Activated CD4-positive, CD25-positive, alpha-beta regulatory T cell treated with anti-CD3 and anti-CD28 coated beads, Interleukin-2, amount 50 U/mL, for 24 hours (primary cell): ENCODE results near the gene ARHGAP23.
"Not testable (repeated sequence)": the region's sequence is repeated elsewhere in the genome, so short reads cannot be mapped to it uniquely, and the experiment has no call there.

Source experiments
- ATAC-seq, 2 donors: fragments of 150-1000 bp; cut with Tn5 transposase; one replicate each; pipeline ENCODE4 v1.10.0; 2021; ENCODE audit warnings: mild to moderate bottlenecking in 1 of 2, moderate library complexity in 1 of 2

Gene ARHGAP23

GRCh38 chr17:38531761-38532160 lies 103.5 kb downstream of the ARHGAP23 start:
- ATAC-seq = not testable (repeated sequence)

GRCh38 chr17:38532451-38532850 lies 104.2 kb downstream of the ARHGAP23 start:
- ATAC-seq = no peak

- ATAC-seq = no peak
Observed at GRCh38 chr17:38533241-38533640, 105.0 kb downstream of the ARHGAP23 start.

DNA sequence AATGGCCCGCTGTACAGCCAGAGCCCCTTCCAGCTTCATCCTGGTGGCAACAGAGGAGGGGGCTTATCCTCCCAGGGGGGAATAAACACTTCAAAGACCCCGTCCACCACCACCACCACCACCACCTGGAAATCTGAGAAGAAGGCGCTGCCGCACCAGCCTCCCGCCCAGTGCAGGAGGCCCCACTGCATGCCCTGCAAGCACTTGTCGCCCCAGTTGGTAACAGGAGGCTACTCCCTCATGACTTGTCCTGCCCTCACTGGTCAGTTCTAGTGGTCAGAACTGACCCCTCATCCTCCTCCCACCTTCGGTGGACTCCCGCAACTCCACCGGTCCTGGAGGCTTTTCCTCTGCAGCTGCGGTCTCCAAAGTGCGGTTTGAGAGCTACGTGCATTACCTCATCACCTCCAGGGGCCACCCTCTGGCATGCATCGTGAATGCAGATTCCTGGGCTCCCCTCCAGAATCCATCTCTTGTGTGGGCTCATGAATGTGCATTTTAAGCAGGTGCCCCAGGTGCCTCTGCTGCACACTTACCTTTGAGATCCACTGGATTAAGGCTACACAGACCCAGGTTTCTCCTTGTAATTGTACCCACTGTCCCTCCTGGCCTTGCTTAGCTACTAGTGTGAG lies 105.7 kb downstream of the ARHGAP23 start:
- ATAC-seq = no peak

DNA sequence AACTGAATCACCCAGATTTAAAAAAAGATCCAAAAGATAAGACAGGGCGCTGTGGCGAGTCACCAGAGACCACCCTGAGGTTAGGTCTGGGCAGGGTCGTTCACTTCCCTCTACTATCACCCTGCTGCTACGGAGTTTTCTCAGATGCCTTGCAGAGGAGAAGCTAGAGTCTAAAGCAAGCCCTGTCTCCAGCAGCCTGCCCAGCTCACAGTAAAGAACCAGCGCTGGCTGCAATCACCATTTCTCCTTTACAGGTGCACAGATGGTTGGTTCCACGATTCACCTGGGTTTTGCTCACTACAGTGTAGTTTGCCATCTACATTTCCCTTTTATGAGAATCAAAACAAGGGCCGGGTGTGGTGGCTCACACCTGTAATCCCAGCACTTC lies 106.2 kb downstream of the ARHGAP23 start:
- ATAC-seq = no peak

- no peak for ATAC-seq
Observed at GRCh38 chr17:38535886-38536285, 107.6 kb downstream of the ARHGAP23 start.

GRCh38 chr17:38536661-38537060 lies 108.4 kb downstream of the ARHGAP23 start:
- no peak for ATAC-seq

- no peak for ATAC-seq
Observed at GRCh38 chr17:38538906-38539305, 110.6 kb downstream of the ARHGAP23 start.

DNA sequence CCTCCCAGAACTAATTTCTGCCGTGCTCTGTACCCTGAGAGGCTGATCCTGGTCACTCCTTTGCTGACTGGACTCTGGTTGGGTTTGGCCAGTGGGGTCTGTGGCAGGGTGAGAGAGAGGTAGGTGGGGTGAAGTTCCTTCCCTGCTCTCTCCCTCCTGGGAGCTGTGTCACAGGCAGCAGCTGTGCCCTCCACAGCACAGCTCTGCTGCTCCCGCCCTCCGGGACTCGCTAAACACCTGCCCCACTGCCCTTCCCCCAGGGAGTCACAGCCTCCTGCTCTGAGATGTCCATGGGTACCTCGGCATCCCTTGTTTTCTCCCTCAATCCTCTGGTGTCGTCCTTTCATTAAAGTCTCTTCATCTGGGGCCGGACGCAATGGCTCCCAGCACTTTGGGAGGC lies 111.1 kb downstream of the ARHGAP23 start:
- no peak for ATAC-seq

DNA sequence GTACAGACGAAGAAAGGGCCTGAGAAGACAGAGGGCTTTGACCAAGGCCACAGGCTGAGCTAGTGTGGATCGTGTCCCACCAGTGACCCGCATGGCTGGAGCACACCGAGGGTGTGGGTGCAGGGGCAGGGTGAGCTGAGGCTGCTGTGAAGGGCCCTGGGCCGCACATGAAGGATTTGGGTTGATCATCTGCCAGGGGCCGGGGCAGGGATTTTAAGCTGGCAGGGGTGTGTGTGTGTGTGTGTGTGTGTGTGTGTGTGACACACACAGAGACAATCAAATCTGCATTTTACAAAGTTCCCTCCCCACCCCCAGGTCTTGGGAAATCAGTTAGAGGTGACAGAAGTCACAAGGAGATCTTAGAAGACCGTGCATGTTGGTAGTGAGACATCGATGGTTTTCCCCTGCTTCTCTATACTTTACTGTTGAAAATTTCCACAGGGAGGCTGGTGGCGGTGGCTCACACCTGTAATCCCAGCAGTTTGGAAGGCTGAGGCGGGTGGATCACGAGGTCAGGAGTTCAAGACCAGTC lies 112.3 kb downstream of the ARHGAP23 start:
- no peak for ATAC-seq

- no peak for ATAC-seq
Observed at GRCh38 chr17:38541281-38541680, 113.0 kb downstream of the ARHGAP23 start.

GRCh38 chr17:38542286-38542685 lies 114.0 kb downstream of the ARHGAP23 start:
- no peak for ATAC-seq

GRCh38 chr17:38543403-38544174 lies 115.3 kb downstream of the ARHGAP23 start:
- ATAC-seq = no peak

DNA sequence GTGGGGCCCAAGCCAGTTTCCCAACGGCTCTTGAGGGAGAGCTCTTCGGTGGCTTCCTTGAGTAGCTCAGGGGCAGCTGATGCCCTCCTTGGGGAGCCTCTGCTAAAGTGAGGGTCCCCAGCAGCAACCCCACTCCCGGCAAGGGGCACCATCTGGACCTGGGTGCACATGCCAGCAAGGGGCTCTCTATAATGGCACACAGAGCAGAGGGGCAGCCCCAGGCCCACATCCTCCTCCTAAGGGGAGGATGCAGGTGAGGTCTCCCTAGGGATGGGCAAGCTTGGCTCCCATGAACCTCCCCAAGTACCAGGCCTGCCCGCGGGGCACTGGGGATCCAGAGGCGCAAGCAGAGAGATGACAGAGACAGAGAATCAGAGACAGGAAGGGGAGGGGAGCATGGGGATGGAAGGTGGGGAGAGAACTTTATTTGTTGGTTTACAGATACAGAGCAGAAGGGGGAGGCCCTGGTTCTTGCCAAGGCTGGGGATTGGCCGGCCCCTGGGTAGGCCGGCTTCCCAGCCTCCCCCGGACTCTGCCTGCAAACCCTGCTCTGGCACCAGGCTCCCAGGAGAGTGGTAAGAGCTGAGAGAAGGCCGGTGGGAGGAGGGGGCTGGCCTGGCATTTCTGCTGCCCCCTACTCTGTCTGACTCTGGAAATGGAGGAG lies 116.0 kb downstream of the ARHGAP23 start:
- ATAC-seq = no peak

DNA sequence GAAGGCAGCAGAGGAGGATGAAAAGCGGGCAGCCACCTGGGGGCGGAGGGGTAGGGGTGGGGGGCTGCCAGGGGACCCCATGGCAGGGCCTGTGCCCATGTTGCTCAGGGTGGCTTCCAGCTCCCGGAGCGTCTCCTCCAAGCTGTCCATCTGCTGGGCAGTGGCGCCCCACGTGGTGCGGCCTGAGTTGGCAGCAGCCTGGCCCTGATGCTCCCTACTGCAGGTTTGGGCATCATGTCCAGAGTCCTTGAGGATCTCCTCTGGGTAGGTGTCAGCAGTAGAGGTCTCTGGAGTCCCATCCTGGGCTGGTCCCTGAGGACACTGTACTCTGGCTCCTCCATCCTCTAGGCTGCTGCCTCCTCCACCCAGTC lies 116.6 kb downstream of the ARHGAP23 start:
- ATAC-seq = no peak

GRCh38 chr17:38545531-38546225 lies 117.4 kb downstream of the ARHGAP23 start:
- no peak for ATAC-seq

GRCh38 chr17:38546396-38546795 lies 118.1 kb downstream of the ARHGAP23 start:
- ATAC-seq = no peak

GRCh38 chr17:38547444-38547843 lies 119.2 kb downstream of the ARHGAP23 start:
- ATAC-seq = no peak

GRCh38 chr17:38549285-38549684 lies 121.0 kb downstream of the ARHGAP23 start:
- ATAC-seq = no peak

DNA sequence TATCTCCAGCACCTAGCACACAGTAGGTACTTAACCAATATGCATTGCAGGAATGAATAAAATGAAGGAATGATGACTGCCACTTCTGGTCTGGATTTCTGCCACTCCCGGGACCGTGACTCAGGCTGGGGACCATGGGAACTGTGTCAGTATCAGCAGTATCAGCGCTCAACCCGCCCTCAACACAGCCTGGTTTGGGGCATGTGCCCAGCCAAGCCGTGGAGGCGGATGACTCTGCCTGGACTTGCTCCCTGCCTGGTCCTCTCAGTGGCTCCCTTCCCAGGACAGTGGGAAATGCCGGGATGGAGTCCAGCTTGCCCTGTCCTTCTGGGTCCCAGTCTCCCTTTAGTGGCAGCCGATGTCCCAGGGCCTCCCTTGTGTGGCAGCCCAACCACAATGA lies 122.4 kb downstream of the ARHGAP23 start:
- no peak for ATAC-seq

- ATAC-seq = no peak
Observed at GRCh38 chr17:38551121-38551520, 122.9 kb downstream of the ARHGAP23 start.

GRCh38 chr17:38552343-38552742 lies 124.1 kb downstream of the ARHGAP23 start:
- ATAC-seq = no peak
